GM19351 (cell line): Measurements from ENCODE around the gene KIF26B.

Experiments used
- ATAC-seq: cut with Tn5 transposase; IDR thresholded peaks from one replicate; pipeline ENCODE4 v1.9.1; 2021; ENCODE audit warnings: mild to moderate bottlenecking, moderate library complexity; ENCODE audit not compliant: unreplicated experiment

The KIF26B gene

GRCh38 chr1:245131026-245131393 lies 23.8 kb upstream of the KIF26B start:
- no peak for ATAC-seq

- ATAC-seq: no peak
Measured at GRCh38 chr1:245132771-245133170, 22.0 kb upstream of the KIF26B start.

- ATAC-seq: no peak
Measured at GRCh38 chr1:245133995-245134715, 20.6 kb upstream of the KIF26B start.

- ATAC-seq: no peak
Measured at GRCh38 chr1:245142171-245142798, 12.5 kb upstream of the KIF26B start.

GRCh38 chr1:245142976-245143375 lies 11.8 kb upstream of the KIF26B start:
- ATAC-seq: no peak

- no peak for ATAC-seq
Measured at GRCh38 chr1:245143849-245144248, 10.9 kb upstream of the KIF26B start.

GRCh38 chr1:245148069-245148468 lies 6.7 kb upstream of the KIF26B start:
- ATAC-seq: no peak

GRCh38 chr1:245148861-245149260 lies 5.9 kb upstream of the KIF26B start:
- ATAC-seq: no peak

GRCh38 chr1:245153081-245153551 lies 1.7 kb upstream of the KIF26B start:
- no peak for ATAC-seq

- ATAC-seq: no peak
Measured at GRCh38 chr1:245153552-245154428, 995 bp upstream of the KIF26B start.

- ATAC-seq: no peak
Measured at GRCh38 chr1:245155272-245156040, 671 bp downstream of the KIF26B start.

- ATAC-seq: peak; percentile 91
Measured at GRCh38 chr1:245156041-245156735, 1.4 kb downstream of the KIF26B start.

- ATAC-seq: no peak
Measured at GRCh38 chr1:245156736-245157505, 2.1 kb downstream of the KIF26B start.

- ATAC-seq: no peak
Measured at GRCh38 chr1:245158913-245159312, 4.1 kb downstream of the KIF26B start.

- no peak for ATAC-seq
Measured at GRCh38 chr1:245160288-245160687, 5.5 kb downstream of the KIF26B start.

- ATAC-seq: no peak
Measured at GRCh38 chr1:245160741-245161400, 6.1 kb downstream of the KIF26B start.

GRCh38 chr1:245161866-245162265 lies 7.1 kb downstream of the KIF26B start:
- ATAC-seq: no peak

- no peak for ATAC-seq
Measured at GRCh38 chr1:245166471-245166885, 11.7 kb downstream of the KIF26B start.

- no peak for ATAC-seq
Measured at GRCh38 chr1:245168086-245168485, 13.3 kb downstream of the KIF26B start.
